Liver (tissue), 3 donors: ENCODE results near the gene PHLDA2.

Source experiments
- RXRA ChIP-seq, 2 donors: IDR thresholded peaks; 2 replicates each; pipeline ENCODE4 v1.6.1; 2017 to 2018; ENCODE audit warnings: antibody characterized with exemption in 2 of 2, mild to moderate bottlenecking in 1 of 2
- TF ChIP-seq, protein P1 (sequence below): IDR thresholded peaks from 2 replicates; pipeline ENCODE4 v1.6.1; 2016; ENCODE audit warnings: antibody characterized with exemption, mild to moderate bottlenecking
- TF ChIP-seq, protein P2 (sequence below): fragments of 150-350 bp; IDR thresholded peaks from 2 replicates; pipeline ENCODE4 v1.5.1; 2017; ENCODE audit warnings: improper control_type of control experiment, low read depth, low read length; ENCODE audit not compliant: missing input control
- TF ChIP-seq, protein P3 (sequence below): IDR thresholded peaks from 2 replicates; pipeline ENCODE4 v1.6.1; 2016; ENCODE audit warnings: antibody characterized with exemption
- donor health status: healthy.
- donor health status: healthy.

DNA sequence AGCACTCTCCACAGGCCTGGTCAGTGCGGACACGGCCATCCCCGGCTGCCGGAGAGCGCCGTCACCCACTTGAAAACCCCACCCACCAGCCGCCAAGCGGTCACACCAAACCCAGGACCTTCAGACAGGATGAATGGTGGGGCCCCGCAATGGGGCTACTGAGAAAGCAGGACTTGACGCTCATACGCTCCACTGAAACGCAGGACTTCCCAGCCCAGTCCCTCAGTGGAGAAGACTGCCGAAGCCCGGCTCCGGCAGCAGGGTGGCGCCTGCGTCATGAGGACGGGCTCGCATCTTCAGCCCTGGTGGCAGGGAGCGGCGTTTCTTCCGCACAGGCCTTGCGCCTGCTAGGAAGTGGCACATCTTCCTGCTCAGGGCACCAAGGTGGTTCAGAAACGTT, 15.3 kb upstream of the PHLDA2 start:
- TF ChIP-seq, protein P1, sequence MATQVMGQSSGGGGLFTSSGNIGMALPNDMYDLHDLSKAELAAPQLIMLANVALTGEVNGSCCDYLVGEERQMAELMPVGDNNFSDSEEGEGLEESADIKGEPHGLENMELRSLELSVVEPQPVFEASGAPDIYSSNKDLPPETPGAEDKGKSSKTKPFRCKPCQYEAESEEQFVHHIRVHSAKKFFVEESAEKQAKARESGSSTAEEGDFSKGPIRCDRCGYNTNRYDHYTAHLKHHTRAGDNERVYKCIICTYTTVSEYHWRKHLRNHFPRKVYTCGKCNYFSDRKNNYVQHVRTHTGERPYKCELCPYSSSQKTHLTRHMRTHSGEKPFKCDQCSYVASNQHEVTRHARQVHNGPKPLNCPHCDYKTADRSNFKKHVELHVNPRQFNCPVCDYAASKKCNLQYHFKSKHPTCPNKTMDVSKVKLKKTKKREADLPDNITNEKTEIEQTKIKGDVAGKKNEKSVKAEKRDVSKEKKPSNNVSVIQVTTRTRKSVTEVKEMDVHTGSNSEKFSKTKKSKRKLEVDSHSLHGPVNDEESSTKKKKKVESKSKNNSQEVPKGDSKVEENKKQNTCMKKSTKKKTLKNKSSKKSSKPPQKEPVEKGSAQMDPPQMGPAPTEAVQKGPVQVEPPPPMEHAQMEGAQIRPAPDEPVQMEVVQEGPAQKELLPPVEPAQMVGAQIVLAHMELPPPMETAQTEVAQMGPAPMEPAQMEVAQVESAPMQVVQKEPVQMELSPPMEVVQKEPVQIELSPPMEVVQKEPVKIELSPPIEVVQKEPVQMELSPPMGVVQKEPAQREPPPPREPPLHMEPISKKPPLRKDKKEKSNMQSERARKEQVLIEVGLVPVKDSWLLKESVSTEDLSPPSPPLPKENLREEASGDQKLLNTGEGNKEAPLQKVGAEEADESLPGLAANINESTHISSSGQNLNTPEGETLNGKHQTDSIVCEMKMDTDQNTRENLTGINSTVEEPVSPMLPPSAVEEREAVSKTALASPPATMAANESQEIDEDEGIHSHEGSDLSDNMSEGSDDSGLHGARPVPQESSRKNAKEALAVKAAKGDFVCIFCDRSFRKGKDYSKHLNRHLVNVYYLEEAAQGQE, result no peak
- TF ChIP-seq, protein P2, sequence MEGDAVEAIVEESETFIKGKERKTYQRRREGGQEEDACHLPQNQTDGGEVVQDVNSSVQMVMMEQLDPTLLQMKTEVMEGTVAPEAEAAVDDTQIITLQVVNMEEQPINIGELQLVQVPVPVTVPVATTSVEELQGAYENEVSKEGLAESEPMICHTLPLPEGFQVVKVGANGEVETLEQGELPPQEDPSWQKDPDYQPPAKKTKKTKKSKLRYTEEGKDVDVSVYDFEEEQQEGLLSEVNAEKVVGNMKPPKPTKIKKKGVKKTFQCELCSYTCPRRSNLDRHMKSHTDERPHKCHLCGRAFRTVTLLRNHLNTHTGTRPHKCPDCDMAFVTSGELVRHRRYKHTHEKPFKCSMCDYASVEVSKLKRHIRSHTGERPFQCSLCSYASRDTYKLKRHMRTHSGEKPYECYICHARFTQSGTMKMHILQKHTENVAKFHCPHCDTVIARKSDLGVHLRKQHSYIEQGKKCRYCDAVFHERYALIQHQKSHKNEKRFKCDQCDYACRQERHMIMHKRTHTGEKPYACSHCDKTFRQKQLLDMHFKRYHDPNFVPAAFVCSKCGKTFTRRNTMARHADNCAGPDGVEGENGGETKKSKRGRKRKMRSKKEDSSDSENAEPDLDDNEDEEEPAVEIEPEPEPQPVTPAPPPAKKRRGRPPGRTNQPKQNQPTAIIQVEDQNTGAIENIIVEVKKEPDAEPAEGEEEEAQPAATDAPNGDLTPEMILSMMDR, result no peak
- TF ChIP-seq, protein P3, sequence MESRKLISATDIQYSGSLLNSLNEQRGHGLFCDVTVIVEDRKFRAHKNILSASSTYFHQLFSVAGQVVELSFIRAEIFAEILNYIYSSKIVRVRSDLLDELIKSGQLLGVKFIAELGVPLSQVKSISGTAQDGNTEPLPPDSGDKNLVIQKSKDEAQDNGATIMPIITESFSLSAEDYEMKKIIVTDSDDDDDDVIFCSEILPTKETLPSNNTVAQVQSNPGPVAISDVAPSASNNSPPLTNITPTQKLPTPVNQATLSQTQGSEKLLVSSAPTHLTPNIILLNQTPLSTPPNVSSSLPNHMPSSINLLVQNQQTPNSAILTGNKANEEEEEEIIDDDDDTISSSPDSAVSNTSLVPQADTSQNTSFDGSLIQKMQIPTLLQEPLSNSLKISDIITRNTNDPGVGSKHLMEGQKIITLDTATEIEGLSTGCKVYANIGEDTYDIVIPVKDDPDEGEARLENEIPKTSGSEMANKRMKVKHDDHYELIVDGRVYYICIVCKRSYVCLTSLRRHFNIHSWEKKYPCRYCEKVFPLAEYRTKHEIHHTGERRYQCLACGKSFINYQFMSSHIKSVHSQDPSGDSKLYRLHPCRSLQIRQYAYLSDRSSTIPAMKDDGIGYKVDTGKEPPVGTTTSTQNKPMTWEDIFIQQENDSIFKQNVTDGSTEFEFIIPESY, result no peak
- TF ChIP-seq RXRA (IDR thresholded peaks at IDR 0.05), result no peak
